ENCODE results near the gene LSP1. TPM values are rescaled to one million over a fixed set of nuclear protein-coding genes. Genes with fewer than 3 reads are reported as not detected.
A peak's percentile ranks its signal among the peaks of the same experiment; 100 is the strongest.

LSP1 gene
- total and polyA plus RNA-seq, 2 of the 13 experiments (the other 11 are each of a cell fraction or from before 2014, with no cell fraction given), result 0.59 to 1.00 TPM

GRCh38 chr11:1842149-1843097 lies 10.5 kb upstream of the LSP1 start (continued):
- TF ChIP-seq, protein P1, sequence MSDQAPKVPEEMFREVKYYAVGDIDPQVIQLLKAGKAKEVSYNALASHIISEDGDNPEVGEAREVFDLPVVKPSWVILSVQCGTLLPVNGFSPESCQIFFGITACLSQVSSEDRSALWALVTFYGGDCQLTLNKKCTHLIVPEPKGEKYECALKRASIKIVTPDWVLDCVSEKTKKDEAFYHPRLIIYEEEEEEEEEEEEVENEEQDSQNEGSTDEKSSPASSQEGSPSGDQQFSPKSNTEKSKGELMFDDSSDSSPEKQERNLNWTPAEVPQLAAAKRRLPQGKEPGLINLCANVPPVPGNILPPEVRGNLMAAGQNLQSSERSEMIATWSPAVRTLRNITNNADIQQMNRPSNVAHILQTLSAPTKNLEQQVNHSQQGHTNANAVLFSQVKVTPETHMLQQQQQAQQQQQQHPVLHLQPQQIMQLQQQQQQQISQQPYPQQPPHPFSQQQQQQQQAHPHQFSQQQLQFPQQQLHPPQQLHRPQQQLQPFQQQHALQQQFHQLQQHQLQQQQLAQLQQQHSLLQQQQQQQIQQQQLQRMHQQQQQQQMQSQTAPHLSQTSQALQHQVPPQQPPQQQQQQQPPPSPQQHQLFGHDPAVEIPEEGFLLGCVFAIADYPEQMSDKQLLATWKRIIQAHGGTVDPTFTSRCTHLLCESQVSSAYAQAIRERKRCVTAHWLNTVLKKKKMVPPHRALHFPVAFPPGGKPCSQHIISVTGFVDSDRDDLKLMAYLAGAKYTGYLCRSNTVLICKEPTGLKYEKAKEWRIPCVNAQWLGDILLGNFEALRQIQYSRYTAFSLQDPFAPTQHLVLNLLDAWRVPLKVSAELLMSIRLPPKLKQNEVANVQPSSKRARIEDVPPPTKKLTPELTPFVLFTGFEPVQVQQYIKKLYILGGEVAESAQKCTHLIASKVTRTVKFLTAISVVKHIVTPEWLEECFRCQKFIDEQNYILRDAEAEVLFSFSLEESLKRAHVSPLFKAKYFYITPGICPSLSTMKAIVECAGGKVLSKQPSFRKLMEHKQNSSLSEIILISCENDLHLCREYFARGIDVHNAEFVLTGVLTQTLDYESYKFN (CRISPR knock-in tag; conservative IDR thresholded peaks at IDR 0.05), result peak; percentile 94
- TF ChIP-seq POLR2AphosphoS5 (IDR thresholded peaks at IDR 0.05; ENCODE audit: low read depth, low read length) (no peak), ZNF580 (CRISPR knock-in tag; IDR thresholded peaks at IDR 0.05; ENCODE audit: borderline replicate concordance, low read depth) (peak; percentile 21; the same call in 1 of the 2 replicates), SOX6 (IDR thresholded peaks at IDR 0.05) (no peak), SOX6 (CRISPR knock-in tag; IDR thresholded peaks at IDR 0.05) (peak; percentile 81), ZBTB38 (CRISPR knock-in tag; IDR thresholded peaks at IDR 0.05) (peak; percentile 99), FOXA3 (CRISPR knock-in tag; IDR thresholded peaks at IDR 0.05) (peak; percentile 87), POGZ (CRISPR knock-in tag; IDR thresholded peaks at IDR 0.05) (peak; percentile 74; the same call in 1 of the 2 replicates), U2AF2 (IDR thresholded peaks at IDR 0.05; ENCODE audit: low read depth, low read length) (no peak), BRD4 (CRISPR knock-in tag; IDR thresholded peaks at IDR 0.05) (peak; percentile 98), GABPA (IDR thresholded peaks at IDR 0.05; ENCODE audit: low read depth, low read length) (no peak), GABPA (CRISPR knock-in tag; IDR thresholded peaks at IDR 0.05; ENCODE audit: low read depth) (peak; percentile 66), ZNF850 (CRISPR knock-in tag; conservative IDR thresholded peaks at IDR 0.05) (no peak; the same call in 1 of the 2 replicates), ESRRA (CRISPR knock-in tag; IDR thresholded peaks at IDR 0.05; ENCODE audit: low read depth) (peak; percentile 93), MIXL1 (CRISPR knock-in tag; IDR thresholded peaks at IDR 0.05) (peak; percentile 95), LCORL (IDR thresholded peaks at IDR 0.05) (no peak), LCORL (CRISPR knock-in tag; IDR thresholded peaks at IDR 0.05) (peak; percentile 97), ZNF451 (CRISPR knock-in tag; IDR thresholded peaks at IDR 0.05) (peak; percentile 94; the same call in 1 of the 2 replicates), ZHX1 (CRISPR knock-in tag; IDR thresholded peaks at IDR 0.05; ENCODE audit: low read depth) (peak; percentile 94)
- TF ChIP-seq, protein P2, sequence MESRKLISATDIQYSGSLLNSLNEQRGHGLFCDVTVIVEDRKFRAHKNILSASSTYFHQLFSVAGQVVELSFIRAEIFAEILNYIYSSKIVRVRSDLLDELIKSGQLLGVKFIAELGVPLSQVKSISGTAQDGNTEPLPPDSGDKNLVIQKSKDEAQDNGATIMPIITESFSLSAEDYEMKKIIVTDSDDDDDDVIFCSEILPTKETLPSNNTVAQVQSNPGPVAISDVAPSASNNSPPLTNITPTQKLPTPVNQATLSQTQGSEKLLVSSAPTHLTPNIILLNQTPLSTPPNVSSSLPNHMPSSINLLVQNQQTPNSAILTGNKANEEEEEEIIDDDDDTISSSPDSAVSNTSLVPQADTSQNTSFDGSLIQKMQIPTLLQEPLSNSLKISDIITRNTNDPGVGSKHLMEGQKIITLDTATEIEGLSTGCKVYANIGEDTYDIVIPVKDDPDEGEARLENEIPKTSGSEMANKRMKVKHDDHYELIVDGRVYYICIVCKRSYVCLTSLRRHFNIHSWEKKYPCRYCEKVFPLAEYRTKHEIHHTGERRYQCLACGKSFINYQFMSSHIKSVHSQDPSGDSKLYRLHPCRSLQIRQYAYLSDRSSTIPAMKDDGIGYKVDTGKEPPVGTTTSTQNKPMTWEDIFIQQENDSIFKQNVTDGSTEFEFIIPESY (CRISPR knock-in tag; IDR thresholded peaks at IDR 0.05), result peak; percentile 83; the same call in 1 of the 2 replicates
- TF ChIP-seq, protein P3, sequence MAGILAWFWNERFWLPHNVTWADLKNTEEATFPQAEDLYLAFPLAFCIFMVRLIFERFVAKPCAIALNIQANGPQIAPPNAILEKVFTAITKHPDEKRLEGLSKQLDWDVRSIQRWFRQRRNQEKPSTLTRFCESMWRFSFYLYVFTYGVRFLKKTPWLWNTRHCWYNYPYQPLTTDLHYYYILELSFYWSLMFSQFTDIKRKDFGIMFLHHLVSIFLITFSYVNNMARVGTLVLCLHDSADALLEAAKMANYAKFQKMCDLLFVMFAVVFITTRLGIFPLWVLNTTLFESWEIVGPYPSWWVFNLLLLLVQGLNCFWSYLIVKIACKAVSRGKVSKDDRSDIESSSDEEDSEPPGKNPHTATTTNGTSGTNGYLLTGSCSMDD (CRISPR knock-in tag; IDR thresholded peaks at IDR 0.05), result no peak

Measured in HepG2 (cell line).